Testis (tissue), 3 donors: ENCODE measurements around the gene SLC22A6. TPM values are rescaled to one million over a fixed set of nuclear protein-coding genes. Genes with fewer than 3 reads are reported as not detected.
A peak's percentile ranks its signal among the peaks of the same experiment; 100 is the strongest.

Experiments used
- DNase-seq: peaks from one replicate; pipeline ENCODE4 v3.0.0-alpha.2; 2019
- H3K27ac ChIP-seq, 2 donors: fragments of 200-600 bp; sonication (generic); one replicate each; pipeline ENCODE4 v1.5.1; 2019
- H3K27me3 ChIP-seq: fragments of 200-600 bp; sonication (generic); one replicate; pipeline ENCODE4 v1.5.1; 2019
- H3K36me3 ChIP-seq: fragments of 200-600 bp; sonication (generic); one replicate; pipeline ENCODE4 v1.5.1; 2017; ENCODE audit warnings: low read depth; ENCODE audit errors: missing control alignments
- H3K4me1 ChIP-seq: fragments of 200-600 bp; sonication (generic); one replicate; pipeline ENCODE4 v1.5.1; 2019
- H3K4me3 ChIP-seq, 2 donors: fragments of 200-600 bp; sonication (generic); one replicate each; pipeline ENCODE4 v1.5.1; 2017 to 2019
- H3K9me3 ChIP-seq: fragments of 200-600 bp; sonication (generic); one replicate; pipeline ENCODE4 v1.5.1; 2017
- CTCF ChIP-seq, 3 experiments: fragments of 450-650 bp in 2 of 3; fragments of 200-600 bp in 1 of 3; sonication (generic) in 1 of 3; IDR thresholded peaks; one replicate each; pipeline ENCODE4 v1.5.1; 2016 to 2019; ENCODE audit warnings: antibody characterized with exemption in 3 of 3, mild to moderate bottlenecking in 2 of 3, moderate library complexity in 1 of 3
- POLR2A ChIP-seq: fragments of 450-650 bp; IDR thresholded peaks from one replicate; pipeline ENCODE4 v1.6.1; 2017; ENCODE audit warnings: antibody characterized with exemption, mild to moderate bottlenecking, moderate library complexity
- WGBS, 2 donors: methylation state at CpG; one replicate each; pipeline ENCODE4 v1.1.5; 2018; 5-methylcytosine and 5-hydroxymethylcytosine counted together
- intact Hi-C: fragments of 100-400 bp; cut with DNase I; formaldehyde crosslinking; loops from one replicate; pipeline ENCODE4 v1.15.1; 2023; ENCODE audit warnings: low total_unique reads
- polyA plus RNA-seq: library from polyadenylated mRNA; stranded (reverse); fragments of 350-450 nt; fragmentation: Illumina TruSeq; extraction: RNeasy Lipid Tissue Mini Kit (QIAGEN cat#74804); gene quantifications from one replicate; pipeline ENCODE4 v1.2.3, GENCODE V29; 2014; ENCODE audit warnings: low read depth, low replicate concordance; ENCODE audit not compliant: insufficient read depth
- small RNA-seq, 2 donors: library from RNA; depleted of rRNA; stranded (forward); fragments of <200 nt; gene quantifications; one replicate each; pipeline ENCODE3, GENCODE V24; 2016
- total RNA-seq, 2 donors: library from RNA; depleted of rRNA; stranded (reverse); fragments of >200 nt; gene quantifications; one replicate each; pipeline ENCODE4 v1.2.3, GENCODE V29; 2016

SLC22A6 gene
- total and polyA plus RNA-seq, 3 donors from 2014 or later, result not detected

GRCh38 chr11:62930157-62930556, 54.6 kb downstream of the SLC22A6 start:
- Histone ChIP-seq H3K27ac (no peak overlapping the region), H3K4me1 (peaks cover 6% of the 10 kb centered on the region), H3K9me3 (no peaks in the 10 kb centered on the region), H3K4me3 (no peak overlapping the region), H3K36me3 (no peaks in the 10 kb centered on the region), H3K27me3 (no peaks in the 10 kb centered on the region)
- no peak for TF ChIP-seq CTCF (IDR thresholded peaks at IDR 0.05)
- TF ChIP-seq POLR2A, result no peak
- DNase-seq, result no peak
- intact Hi-C loops, result no loop called here
- 52 to 61% methylated on average over 4 of the region's 4 CpGs for WGBS, 2 donors

GRCh38 chr11:62928011-62928410, 56.8 kb downstream of the SLC22A6 start:
- no peak for DNase-seq
- peaks cover 16% of the 10 kb centered on the region for H3K4me1 ChIP-seq
- TF ChIP-seq POLR2A, result no peak
- no peak for TF ChIP-seq CTCF (IDR thresholded peaks at IDR 0.05)
- no peaks in the 10 kb centered on the region for H3K27me3 ChIP-seq
- no peak overlapping the region for H3K4me3 ChIP-seq
- H3K36me3 ChIP-seq, result no peaks in the 10 kb centered on the region
- intact Hi-C loops, result no loop called here
- H3K27ac ChIP-seq, result no peak overlapping the region
- 68 to 76% methylated on average over 13 of the region's 13 CpGs for WGBS, 2 donors
- H3K9me3 ChIP-seq, result no peaks in the 10 kb centered on the region

GRCh38 chr11:62926680-62927455, 57.9 kb downstream of the SLC22A6 start:
- Histone ChIP-seq H3K27ac (no peak overlapping the region), H3K9me3 (no peaks in the 10 kb centered on the region), H3K36me3 (no peaks in the 10 kb centered on the region), H3K4me3 (peak overlapping the region in 1 of 2 donors; percentile 40), H3K27me3 (no peaks in the 10 kb centered on the region), H3K4me1 (peaks cover 16% of the 10 kb centered on the region)
- 11 to 23% methylated on average over 5 to 53 of the region's 53 CpGs for WGBS, 2 donors
- DNase-seq, result no peak
- intact Hi-C loops, result no loop called here
- TF ChIP-seq CTCF (IDR thresholded peaks at IDR 0.05), result no peak
- no peak for TF ChIP-seq POLR2A

Small RNAs within 50 kb of the gene (small RNA-seq; reads per million reads assigned to genes)
- gene RN7SL259P, result 0 reads per million in 2 donors

Other genes with a start within 250 kb of the SLC22A6 start
- 10 to 100 TPM; 14.0 to 17.4 TPM for gene ZBTB3, start 230.8 kb downstream of the SLC22A6 start, total RNA-seq
- gene ZBTB3, start 230.8 kb downstream of the SLC22A6 start, polyA plus RNA-seq, result 6.7 TPM
- 10 to 100 TPM; 48.1 to 71.2 TPM for gene POLR2G, start 223.4 kb downstream of the SLC22A6 start, total RNA-seq
- gene POLR2G, start 223.4 kb downstream of the SLC22A6 start, polyA plus RNA-seq, result 78.6 TPM
- 10 to 100 TPM; 22.4 to 32.0 TPM for gene TAF6L, start 213.6 kb downstream of the SLC22A6 start, total RNA-seq
- gene TAF6L, start 213.6 kb downstream of the SLC22A6 start, polyA plus RNA-seq, result 13.6 TPM
- gene TMEM179B, start 197.6 kb downstream of the SLC22A6 start, total RNA-seq, result 100 to 1,000 TPM; 119 to 124 TPM
- 87.0 TPM for gene TMEM179B, start 197.6 kb downstream of the SLC22A6 start, polyA plus RNA-seq
- 10 to 100 TPM; 24.1 to 25.5 TPM for gene TMEM223, start 193.0 kb downstream of the SLC22A6 start, total RNA-seq
- 11.5 TPM for gene TMEM223, start 193.0 kb downstream of the SLC22A6 start, polyA plus RNA-seq
- gene NXF1, start 179.5 kb downstream of the SLC22A6 start, total RNA-seq, result 10 to 100 TPM; 94.6 to 98.7 TPM
- 88.3 TPM for gene NXF1, start 179.5 kb downstream of the SLC22A6 start, polyA plus RNA-seq
- 10 to 100 TPM; 42.2 to 49.1 TPM for gene STX5, start 152.9 kb downstream of the SLC22A6 start, total RNA-seq
- 55.0 TPM for gene STX5, start 152.9 kb downstream of the SLC22A6 start, polyA plus RNA-seq
- 10 to 100 TPM; 18.4 to 38.1 TPM for gene TEX54, start 152.1 kb downstream of the SLC22A6 start, total RNA-seq
- 40.7 TPM for gene TEX54, start 152.1 kb downstream of the SLC22A6 start, polyA plus RNA-seq
- 10 to 100 TPM; 33.4 to 46.7 TPM for gene WDR74, start 145.4 kb downstream of the SLC22A6 start, total RNA-seq
- 39.0 TPM for gene WDR74, start 145.4 kb downstream of the SLC22A6 start, polyA plus RNA-seq
- gene SLC3A2, start 104.1 kb downstream of the SLC22A6 start, total RNA-seq, result 100 to 1,000 TPM; 227 to 271 TPM
- gene SLC3A2, start 104.1 kb downstream of the SLC22A6 start, polyA plus RNA-seq, result 166 TPM
- gene CHRM1, start 63.6 kb downstream of the SLC22A6 start, total RNA-seq, result under 1 TPM; 0.06 to 0.39 TPM
- gene CHRM1, start 63.6 kb downstream of the SLC22A6 start, polyA plus RNA-seq, result 0.45 TPM
- gene SLC22A8, start 30.9 kb upstream of the SLC22A6 start, total RNA-seq, result under 1 TPM in 1 of 2 donors, not detected in 1; 0.06 TPM
- not detected for gene SLC22A8, start 30.9 kb upstream of the SLC22A6 start, polyA plus RNA-seq
- gene SLC22A24, start 159.3 kb upstream of the SLC22A6 start, total RNA-seq, result not detected
- gene SLC22A24, start 159.3 kb upstream of the SLC22A6 start, polyA plus RNA-seq, result not detected